OCI-LY7 (cell line): ENCODE data around the gene DUSP28. TPM values are rescaled to one million over a fixed set of nuclear protein-coding genes. Genes with fewer than 3 reads are reported as not detected.

ENCODE experiments used
- BruUV-seq: library from RNA; stranded (reverse); fragments of 400-500 nt; replicated peaks from 2 replicates; lab custom pipeline; 2021; lab: Mats Ljungman, UMichigan
- CTCF ChIA-PET: fragments of 300-600 bp; sonication (Branson Sonifier 250); formaldehyde crosslinking; loops from one replicate; lab custom pipeline; 2022; ENCODE audit warnings: antibody characterized with exemption; ENCODE audit not compliant: unreplicated experiment; lab: Charles Lee
- POLR2A ChIA-PET: fragments of 300-600 bp; sonication (Branson Sonifier 250); formaldehyde crosslinking; loops from one replicate; lab custom pipeline; 2022; ENCODE audit warnings: antibody characterized with exemption; lab: Charles Lee
- DNase-seq: peaks from one replicate; pipeline ENCODE4 v3.0.0-alpha.2; 2015; ENCODE audit warnings: low spot score
- H2AFZ ChIP-seq: fragments of 200-600 bp; sonication (generic), shearing (Covaris generic); 2 replicates; pipeline ENCODE4 v1.6.1; 2014; ENCODE audit warnings: mild to moderate bottlenecking, antibody characterized with exemption, low read length, moderate library complexity
- H3K27ac ChIP-seq: fragments of 200-600 bp; sonication (generic); 2 replicates; pipeline ENCODE4 v1.5.1; 2014; ENCODE audit warnings: mixed run types, low read depth, mild to moderate bottlenecking, moderate library complexity, low read length, inconsistent platforms; ENCODE audit not compliant: poor library complexity, severe bottlenecking
- H3K36me3 ChIP-seq: fragments of 200-600 bp; sonication (generic); 2 replicates; pipeline ENCODE4 v1.6.1; 2014; ENCODE audit warnings: mild to moderate bottlenecking, antibody characterized with exemption, low read length, moderate library complexity, mixed read lengths; ENCODE audit not compliant: insufficient read depth
- H3K4me1 ChIP-seq: fragments of 200-600 bp; sonication (generic); 2 replicates; pipeline ENCODE4 v1.5.1; 2014; ENCODE audit warnings: mild to moderate bottlenecking, low read length; ENCODE audit not compliant: insufficient read depth, poor library complexity, severe bottlenecking
- H3K4me2 ChIP-seq: fragments of 200-600 bp; sonication (generic); 2 replicates; pipeline ENCODE4 v1.6.1; 2014; ENCODE audit warnings: mild to moderate bottlenecking, low read length
- H3K4me3 ChIP-seq: fragments of 200-600 bp; sonication (generic); 2 replicates; pipeline ENCODE4 v1.5.1; 2014; ENCODE audit warnings: mild to moderate bottlenecking, low read depth, low read length; ENCODE audit not compliant: poor library complexity, severe bottlenecking
- H3K79me2 ChIP-seq: fragments of 200-600 bp; sonication (generic); 2 replicates; pipeline ENCODE4 v1.6.1; 2016; ENCODE audit warnings: low read depth, mild to moderate bottlenecking, low read length, moderate library complexity, mixed read lengths; ENCODE audit not compliant: insufficient read depth
- H3K9me2 ChIP-seq: fragments of 200-600 bp; sonication (generic); 2 replicates; pipeline ENCODE4 v1.6.1; 2016; ENCODE audit warnings: mild to moderate bottlenecking, low read length, mixed read lengths; ENCODE audit not compliant: insufficient read depth
- H3K9me3 ChIP-seq: fragments of 200-600 bp; sonication (generic); 2 replicates; pipeline ENCODE4 v1.6.1; 2014; ENCODE audit warnings: mild to moderate bottlenecking, mixed run types, low read length, mixed read lengths
- H4K20me1 ChIP-seq: fragments of 200-600 bp; sonication (generic); 2 replicates; pipeline ENCODE4 v1.6.1; 2014; ENCODE audit warnings: mild to moderate bottlenecking, antibody characterized with exemption, low read length, moderate library complexity, mixed read lengths; ENCODE audit not compliant: insufficient read depth
- CTCF ChIP-seq: fragments of 200-600 bp; sonication (generic); conservative IDR thresholded peaks from 2 replicates; pipeline ENCODE4 v1.5.1; 2014; ENCODE audit warnings: mild to moderate bottlenecking, antibody characterized with exemption, low read length, moderate library complexity, mixed read lengths
- EZH2phosphoT487 ChIP-seq: fragments of 200-600 bp; sonication (generic); IDR thresholded peaks from 2 replicates; pipeline ENCODE4 v1.6.1; 2018; ENCODE audit warnings: low read depth, borderline replicate concordance, mild to moderate bottlenecking, mixed run types, antibody characterized with exemption, low read length, moderate library complexity, mixed read lengths
- intact Hi-C: fragments of 100-400 bp; cut with micrococcal nuclease; formaldehyde crosslinking; loops from one replicate; pipeline ENCODE4 v1.10.0; 2022; ENCODE audit not compliant: unreplicated experiment
- total RNA-seq, 2 experiments: library from RNA; depleted of rRNA in 1 of 2; stranded (reverse); fragments of >200 nt in 1 of 2; shearing (Covaris generic) in 1 of 2; gene quantifications; 2 replicates each; pipeline ENCODE4 v1.2.3, GENCODE V29; 2014 to 2022

Gene DUSP28
- total RNA-seq, 2 experiments from 2014 or later = 15.8 to 17.6 TPM

GRCh38 chr2:240599141-240599583, 39.0 kb downstream of the DUSP28 start:
- Histone ChIP-seq H3K27ac (no peak overlapping the region), H3K79me2 (no peaks in the 10 kb centered on the region), H4K20me1 (no peaks in the 10 kb centered on the region; the same call in 1 of the 2 replicates), H3K4me2 (no peak overlapping the region), H3K36me3 (peaks cover 14% of the 10 kb centered on the region; the same call in 1 of the 2 replicates), H3K4me1 (no peaks in the 10 kb centered on the region), H3K4me3 (no peak overlapping the region), H3K9me2 (no peaks in the 10 kb centered on the region), H2AFZ (no peak overlapping the region), H3K9me3 (no peaks in the 10 kb centered on the region)
- BruUV-seq = no TSS peak
- no peak for TF ChIP-seq EZH2phosphoT487
- ChIA-PET CTCF (interaction anchor here (0.6 kb wide), 1 partner anchor 1275 kb away, joined by 3 read pairs; no protein-coding TSS in a partner anchor), POLR2A (no interaction called here)
- intact Hi-C loops = no loop called here
- no peak for DNase-seq

GRCh38 chr2:240600451-240600961, 40.3 kb downstream of the DUSP28 start:
- no TSS peak for BruUV-seq
- DNase-seq = no peak
- Histone ChIP-seq H3K9me2 (no peaks in the 10 kb centered on the region), H3K4me3 (no peak overlapping the region), H3K4me1 (no peaks in the 10 kb centered on the region), H3K4me2 (no peak overlapping the region), H3K36me3 (peaks cover 14% of the 10 kb centered on the region; the same call in 1 of the 2 replicates), H3K27ac (no peak overlapping the region), H3K79me2 (no peaks in the 10 kb centered on the region), H2AFZ (no peak overlapping the region), H4K20me1 (no peaks in the 10 kb centered on the region; the same call in 1 of the 2 replicates), H3K9me3 (no peaks in the 10 kb centered on the region)
- ChIA-PET CTCF (no interaction called here), POLR2A (no interaction called here)
- TF ChIP-seq CTCF = no peak
- TF ChIP-seq EZH2phosphoT487 = no peak
- intact Hi-C loops = no loop called here

- Histone ChIP-seq H3K79me2 (no peaks in the 10 kb centered on the region), H3K4me3 (no peak overlapping the region), H4K20me1 (no peaks in the 10 kb centered on the region; the same call in 1 of the 2 replicates), H3K4me2 (no peak overlapping the region), H3K36me3 (peaks cover 10% of the 10 kb centered on the region; the same call in 1 of the 2 replicates), H2AFZ (no peak overlapping the region), H3K27ac (no peak overlapping the region), H3K4me1 (no peaks in the 10 kb centered on the region), H3K9me3 (no peaks in the 10 kb centered on the region), H3K9me2 (no peaks in the 10 kb centered on the region)
- intact Hi-C loops = no loop called here
- BruUV-seq = no TSS peak
- ChIA-PET CTCF (no interaction called here), POLR2A (no interaction called here)
- TF ChIP-seq EZH2phosphoT487 = no peak
- no peak for TF ChIP-seq CTCF
- no peak for DNase-seq
Measured at GRCh38 chr2:240601061-240601830, 41.1 kb downstream of the DUSP28 start.
